ENCODE measurements around the gene GABRP.

Gene GABRP

DNA sequence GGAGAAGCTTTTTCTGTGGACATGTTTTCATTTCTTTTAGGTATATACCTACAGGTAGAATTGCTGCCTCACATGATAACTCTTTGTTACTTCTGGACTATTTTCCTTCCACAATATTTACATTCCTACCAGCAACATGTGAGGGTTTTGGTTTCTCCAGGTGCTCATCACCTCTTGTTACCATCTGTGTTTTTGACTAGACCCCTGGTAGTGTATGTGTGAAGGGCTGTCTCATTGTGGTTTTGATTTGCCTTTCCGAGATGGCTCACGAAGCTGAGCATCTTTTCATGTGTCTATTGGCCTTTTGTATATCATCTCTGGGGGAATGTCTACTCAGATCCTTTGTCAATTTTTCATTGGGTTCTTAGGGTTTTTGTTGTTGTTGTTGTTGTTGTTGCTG, 61.1 kb downstream of the GABRP start:
- H3K27me3 ChIP-seq (ENCODE audit: control insufficient read depth in 1 of 2, insufficient read depth in 2 of 2, low read length in 2 of 2) = no peaks in the 10 kb centered on the region
- no peaks in the 10 kb centered on the region for H3K4me1 ChIP-seq (ENCODE audit: insufficient read depth, low read length)
- H3K4me3 ChIP-seq (ENCODE audit: low read depth in 1 of 2, low read length in 2 of 2) = no peak overlapping the region
- H3K27ac ChIP-seq (ENCODE audit: low read depth, low read length) = no peak overlapping the region
- H3K36me3 ChIP-seq (ENCODE audit: insufficient read depth, low read length) = no peaks in the 10 kb centered on the region
- H3K9me3 ChIP-seq (ENCODE audit: low read length) = no peaks in the 10 kb centered on the region
- no peak overlapping the region for H3K9ac ChIP-seq (ENCODE audit: low read length)

DNA sequence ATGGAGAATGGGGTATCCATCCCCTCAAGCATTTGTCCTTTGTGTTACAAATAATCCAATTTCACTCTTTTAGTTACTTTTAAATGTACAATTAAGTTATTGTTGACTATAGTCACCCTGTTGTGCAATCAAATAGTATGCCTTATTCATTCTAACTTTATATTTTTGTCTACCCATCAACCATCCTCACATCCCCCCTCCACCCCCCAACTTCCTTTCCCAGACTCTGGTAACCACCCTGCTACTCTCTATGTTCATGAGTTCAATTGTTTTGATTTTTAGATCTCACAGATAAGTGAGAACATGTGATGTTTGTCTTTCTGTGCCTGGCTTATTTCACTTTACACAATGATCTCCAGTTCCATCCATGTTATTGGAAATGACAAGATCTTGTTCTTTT, 62.9 kb downstream of the GABRP start:
- H3K9ac ChIP-seq (ENCODE audit: low read length) = no peak overlapping the region
- no peak overlapping the region for H3K4me3 ChIP-seq (ENCODE audit: low read depth in 1 of 2, low read length in 2 of 2)
- H3K9me3 ChIP-seq (ENCODE audit: low read length) = no peaks in the 10 kb centered on the region
- H3K27me3 ChIP-seq (ENCODE audit: control insufficient read depth in 1 of 2, insufficient read depth in 2 of 2, low read length in 2 of 2) = no peaks in the 10 kb centered on the region
- no peak overlapping the region for H3K27ac ChIP-seq (ENCODE audit: low read depth, low read length)
- H3K4me1 ChIP-seq (ENCODE audit: insufficient read depth, low read length) = no peaks in the 10 kb centered on the region
- no peaks in the 10 kb centered on the region for H3K36me3 ChIP-seq (ENCODE audit: insufficient read depth, low read length)

DNA sequence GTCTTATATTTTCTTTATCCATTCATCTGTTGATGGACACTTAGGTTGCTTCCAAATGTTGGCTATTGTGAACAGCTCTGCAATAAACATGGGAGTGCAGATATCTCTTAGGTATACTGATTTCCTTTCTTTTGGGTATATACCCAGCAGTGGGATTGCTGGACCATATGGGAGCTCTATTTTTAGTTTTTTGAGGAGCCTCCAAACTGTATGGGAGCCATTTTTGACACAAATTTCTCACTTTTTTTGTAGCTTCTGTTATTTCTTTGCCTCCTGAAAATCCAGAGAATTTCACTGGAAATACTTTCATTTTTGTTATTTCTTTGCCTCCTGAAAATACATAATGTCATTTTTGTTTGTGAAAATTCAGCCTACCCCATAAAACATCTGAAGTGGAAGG, 63.3 kb downstream of the GABRP start:
- H3K36me3 ChIP-seq (ENCODE audit: insufficient read depth, low read length) = no peaks in the 10 kb centered on the region

DNA sequence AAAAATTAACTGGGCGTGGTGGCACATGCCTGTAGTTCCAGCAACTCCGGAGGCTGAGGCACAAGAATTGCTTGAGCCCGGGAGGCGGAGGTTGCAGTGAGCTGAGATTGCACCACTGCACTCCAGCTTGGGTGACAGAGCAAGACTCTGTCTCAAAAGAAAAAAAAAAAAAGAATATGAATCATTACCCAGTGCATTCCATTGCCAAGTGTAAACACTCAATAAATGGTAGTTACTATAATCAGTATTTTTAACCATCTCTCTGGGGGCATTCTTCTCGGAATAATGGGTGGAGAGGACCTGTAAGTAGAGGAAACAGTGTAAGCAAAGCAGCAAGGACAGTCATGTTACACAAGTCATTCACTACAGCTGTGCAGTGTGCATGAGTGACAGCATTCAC, 64.5 kb downstream of the GABRP start:
- Histone ChIP-seq H3K4me3 (ENCODE audit: low read depth in 1 of 2, low read length in 2 of 2) (no peak overlapping the region), H3K27me3 (ENCODE audit: control insufficient read depth in 1 of 2, insufficient read depth in 2 of 2, low read length in 2 of 2) (no peaks in the 10 kb centered on the region), H3K36me3 (ENCODE audit: insufficient read depth, low read length) (no peaks in the 10 kb centered on the region), H3K4me1 (ENCODE audit: insufficient read depth, low read length) (no peaks in the 10 kb centered on the region), H3K9ac (ENCODE audit: low read length) (no peak overlapping the region), H3K9me3 (ENCODE audit: low read length) (no peaks in the 10 kb centered on the region), H3K27ac (ENCODE audit: low read depth, low read length) (no peak overlapping the region)

More for the DNA sequence above, 63.3 kb downstream of the GABRP start:
- Histone ChIP-seq H3K9ac (ENCODE audit: low read length) (no peak overlapping the region), H3K27me3 (ENCODE audit: control insufficient read depth in 1 of 2, insufficient read depth in 2 of 2, low read length in 2 of 2) (no peaks in the 10 kb centered on the region), H3K4me1 (ENCODE audit: insufficient read depth, low read length) (no peaks in the 10 kb centered on the region), H3K4me3 (ENCODE audit: low read depth in 1 of 2, low read length in 2 of 2) (no peak overlapping the region), H3K9me3 (ENCODE audit: low read length) (no peaks in the 10 kb centered on the region), H3K27ac (ENCODE audit: low read depth, low read length) (no peak overlapping the region)

DNA sequence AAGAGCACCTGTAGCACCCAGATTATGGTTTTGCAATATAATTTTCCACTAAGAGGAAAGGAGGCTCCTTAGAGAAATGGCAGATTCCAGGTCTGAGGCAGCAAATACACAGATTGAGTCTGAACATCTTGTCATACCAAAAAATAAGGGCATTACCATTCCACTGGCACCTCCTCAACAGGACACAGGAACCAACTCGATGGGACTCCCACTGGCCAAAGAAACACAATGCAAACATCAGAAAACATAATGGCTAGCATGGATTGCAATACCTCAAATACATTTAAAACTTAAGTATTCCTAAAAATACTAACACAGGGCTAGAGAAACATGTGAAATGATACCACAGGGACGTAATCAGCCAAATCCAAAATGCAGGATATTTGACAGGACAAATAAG, 65.8 kb downstream of the GABRP start:
- Histone ChIP-seq H3K36me3 (ENCODE audit: insufficient read depth, low read length) (no peaks in the 10 kb centered on the region), H3K9ac (ENCODE audit: low read length) (no peak overlapping the region), H3K27me3 (ENCODE audit: control insufficient read depth in 1 of 2, insufficient read depth in 2 of 2, low read length in 2 of 2) (no peaks in the 10 kb centered on the region), H3K4me3 (ENCODE audit: low read depth in 1 of 2, low read length in 2 of 2) (no peak overlapping the region), H3K27ac (ENCODE audit: low read depth, low read length) (no peak overlapping the region), H3K9me3 (ENCODE audit: low read length) (no peaks in the 10 kb centered on the region), H3K4me1 (ENCODE audit: insufficient read depth, low read length) (no peaks in the 10 kb centered on the region)

DNA sequence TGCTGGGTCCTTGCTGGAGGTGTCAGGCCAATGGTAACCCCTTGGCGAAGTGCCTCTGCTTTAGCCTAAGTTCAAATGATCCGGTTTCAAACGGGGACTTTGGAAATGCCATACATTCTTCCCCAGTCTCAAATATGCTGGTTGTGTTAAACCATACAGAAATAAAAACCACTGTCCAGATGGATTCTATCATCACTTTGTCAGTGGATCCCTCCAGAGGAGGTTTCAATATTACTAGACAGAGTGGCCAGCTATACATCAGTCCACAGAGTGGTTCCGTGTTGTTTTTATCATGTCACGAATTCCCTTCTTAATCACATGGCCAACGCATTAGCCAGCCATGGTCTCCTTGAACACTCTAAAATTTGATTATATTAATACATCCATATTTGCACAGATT, 71.0 kb downstream of the GABRP start:
- peaks cover under 1% of the 10 kb centered on the region for H3K9me3 ChIP-seq (ENCODE audit: low read length)
- no peak overlapping the region for H3K27ac ChIP-seq (ENCODE audit: low read depth, low read length)
- no peak overlapping the region for H3K9ac ChIP-seq (ENCODE audit: low read length)
- no peaks in the 10 kb centered on the region for H3K36me3 ChIP-seq (ENCODE audit: insufficient read depth, low read length)
- no peak overlapping the region for H3K4me3 ChIP-seq (ENCODE audit: low read depth in 1 of 2, low read length in 2 of 2)
- no peaks in the 10 kb centered on the region for H3K27me3 ChIP-seq (ENCODE audit: control insufficient read depth in 1 of 2, insufficient read depth in 2 of 2, low read length in 2 of 2)
- H3K4me1 ChIP-seq (ENCODE audit: insufficient read depth, low read length) = no peaks in the 10 kb centered on the region

DNA sequence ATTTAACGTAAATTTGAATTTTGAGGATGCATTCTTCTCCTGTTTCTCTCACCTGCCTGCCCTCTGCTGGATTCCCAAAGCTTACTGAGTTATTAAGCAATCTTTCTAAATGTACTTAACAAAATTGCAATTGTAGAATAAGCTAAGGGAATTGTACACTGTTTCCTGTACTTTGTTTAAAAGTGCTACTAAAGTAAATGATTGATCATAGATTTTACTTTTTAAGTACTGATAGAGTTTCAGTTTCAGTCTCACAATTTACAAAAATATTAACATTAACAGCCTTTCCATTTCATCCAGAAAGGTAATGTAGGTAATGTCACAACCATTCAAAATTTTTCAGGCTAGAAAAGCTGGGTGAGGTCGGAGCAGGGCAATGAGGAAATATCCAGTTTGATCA, 73.5 kb downstream of the GABRP start:
- Histone ChIP-seq H3K4me1 (ENCODE audit: insufficient read depth, low read length) (no peaks in the 10 kb centered on the region), H3K9me3 (ENCODE audit: low read length) (peaks cover 4% of the 10 kb centered on the region), H3K9ac (ENCODE audit: low read length) (no peak overlapping the region), H3K27ac (ENCODE audit: low read depth, low read length) (no peak overlapping the region), H3K27me3 (ENCODE audit: control insufficient read depth in 1 of 2, insufficient read depth in 2 of 2, low read length in 2 of 2) (no peaks in the 10 kb centered on the region), H3K4me3 (ENCODE audit: low read depth in 1 of 2, low read length in 2 of 2) (no peak overlapping the region), H3K36me3 (ENCODE audit: insufficient read depth, low read length) (no peaks in the 10 kb centered on the region)

DNA sequence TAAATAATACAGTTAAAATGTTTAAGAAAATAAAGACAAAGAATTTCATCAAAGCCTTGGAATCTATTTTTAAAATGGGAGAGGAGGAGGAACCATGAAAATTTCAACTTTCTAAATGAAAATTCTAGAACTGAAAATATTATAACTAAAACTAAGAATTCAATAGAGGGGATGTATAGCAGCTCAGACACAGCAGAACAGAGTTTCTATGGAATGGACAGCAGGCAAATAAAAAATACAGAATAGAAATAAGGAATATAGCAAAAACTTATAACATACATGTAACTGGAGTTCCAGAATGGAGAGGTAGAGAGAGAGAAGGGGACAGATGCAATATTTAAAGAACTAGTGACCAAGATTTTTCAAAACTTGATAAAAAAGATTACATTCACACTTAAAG, 76.9 kb downstream of the GABRP start:
- Histone ChIP-seq H3K27ac (ENCODE audit: low read depth, low read length) (no peak overlapping the region), H3K4me1 (ENCODE audit: insufficient read depth, low read length) (peaks cover 7% of the 10 kb centered on the region), H3K9ac (ENCODE audit: low read length) (no peak overlapping the region), H3K27me3 (ENCODE audit: control insufficient read depth in 1 of 2, insufficient read depth in 2 of 2, low read length in 2 of 2) (no peaks in the 10 kb centered on the region), H3K9me3 (ENCODE audit: low read length) (peaks cover 4% of the 10 kb centered on the region), H3K36me3 (ENCODE audit: insufficient read depth, low read length) (no peaks in the 10 kb centered on the region), H3K4me3 (ENCODE audit: low read depth in 1 of 2, low read length in 2 of 2) (no peak overlapping the region)

DNA sequence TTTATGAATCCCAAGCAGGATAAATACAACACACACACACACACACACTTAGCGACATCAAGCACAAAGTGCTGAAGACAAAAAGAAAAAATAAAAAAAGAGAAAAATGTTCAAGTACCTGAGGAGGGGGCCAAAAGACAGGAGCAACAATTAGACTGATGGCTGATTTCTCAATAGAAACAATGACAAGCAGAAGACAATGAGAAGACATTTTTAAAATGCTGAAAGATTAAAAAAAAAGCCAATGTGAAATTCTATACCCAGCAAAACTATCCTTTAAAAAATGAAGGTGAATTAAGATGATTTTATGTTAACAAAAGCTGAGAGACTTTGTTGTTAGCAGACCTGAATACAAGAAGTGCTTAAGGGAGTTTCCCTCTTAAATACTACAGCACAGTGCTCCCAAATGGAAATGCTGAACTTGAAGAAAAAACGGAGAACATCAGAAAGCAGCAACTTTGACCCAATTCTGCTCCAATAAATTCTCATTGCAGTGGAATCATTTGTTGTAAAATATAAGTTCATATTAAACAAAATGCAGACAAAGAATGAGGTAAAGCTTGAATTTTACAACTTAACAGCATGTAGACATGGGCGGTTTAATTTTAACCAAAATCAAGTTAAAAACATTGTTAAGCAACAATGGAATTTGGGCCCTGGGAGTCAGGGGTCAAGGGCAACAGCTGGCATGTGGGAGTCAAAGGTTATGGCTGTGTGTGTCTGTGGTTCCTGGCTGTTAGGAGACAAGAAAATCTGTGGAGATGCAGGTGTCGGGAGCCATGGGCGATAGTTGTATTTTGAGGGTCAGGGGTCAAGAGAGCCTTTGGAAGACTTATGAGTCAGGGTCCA, 77.5 kb downstream of the GABRP start:
- H3K4me1 ChIP-seq (ENCODE audit: insufficient read depth, low read length) = peaks cover 7% of the 10 kb centered on the region
- H3K4me3 ChIP-seq (ENCODE audit: low read depth in 1 of 2, low read length in 2 of 2) = no peak overlapping the region
- no peak overlapping the region for H3K9ac ChIP-seq (ENCODE audit: low read length)
- no peaks in the 10 kb centered on the region for H3K36me3 ChIP-seq (ENCODE audit: insufficient read depth, low read length)
- H3K27me3 ChIP-seq (ENCODE audit: control insufficient read depth in 1 of 2, insufficient read depth in 2 of 2, low read length in 2 of 2) = no peaks in the 10 kb centered on the region
- no peak overlapping the region for H3K27ac ChIP-seq (ENCODE audit: low read depth, low read length)
- peaks cover 4% of the 10 kb centered on the region for H3K9me3 ChIP-seq (ENCODE audit: low read length)

DNA sequence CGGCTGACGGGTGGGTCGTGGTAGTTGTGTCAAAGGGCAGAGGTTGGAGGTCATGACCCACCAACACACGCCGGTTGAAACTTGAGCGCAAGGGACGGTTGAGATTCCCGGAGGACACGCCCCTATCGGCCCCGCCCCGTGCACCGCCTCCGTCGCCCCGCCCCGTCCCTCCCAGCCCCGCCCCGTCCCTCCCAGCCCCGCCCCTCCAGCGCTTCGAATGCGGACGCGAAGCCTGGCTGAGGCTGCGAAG, 78.1 kb downstream of the GABRP start:
- no peak overlapping the region for H3K4me3 ChIP-seq (ENCODE audit: low read depth in 1 of 2, low read length in 2 of 2)
- no peak overlapping the region for H3K9ac ChIP-seq (ENCODE audit: low read length)
- H3K27ac ChIP-seq (ENCODE audit: low read depth, low read length) = no peak overlapping the region
- peaks cover 4% of the 10 kb centered on the region for H3K9me3 ChIP-seq (ENCODE audit: low read length)
- H3K36me3 ChIP-seq (ENCODE audit: insufficient read depth, low read length) = no peaks in the 10 kb centered on the region
- no peaks in the 10 kb centered on the region for H3K27me3 ChIP-seq (ENCODE audit: control insufficient read depth in 1 of 2, insufficient read depth in 2 of 2, low read length in 2 of 2)
- peaks cover 7% of the 10 kb centered on the region for H3K4me1 ChIP-seq (ENCODE audit: insufficient read depth, low read length)

DNA sequence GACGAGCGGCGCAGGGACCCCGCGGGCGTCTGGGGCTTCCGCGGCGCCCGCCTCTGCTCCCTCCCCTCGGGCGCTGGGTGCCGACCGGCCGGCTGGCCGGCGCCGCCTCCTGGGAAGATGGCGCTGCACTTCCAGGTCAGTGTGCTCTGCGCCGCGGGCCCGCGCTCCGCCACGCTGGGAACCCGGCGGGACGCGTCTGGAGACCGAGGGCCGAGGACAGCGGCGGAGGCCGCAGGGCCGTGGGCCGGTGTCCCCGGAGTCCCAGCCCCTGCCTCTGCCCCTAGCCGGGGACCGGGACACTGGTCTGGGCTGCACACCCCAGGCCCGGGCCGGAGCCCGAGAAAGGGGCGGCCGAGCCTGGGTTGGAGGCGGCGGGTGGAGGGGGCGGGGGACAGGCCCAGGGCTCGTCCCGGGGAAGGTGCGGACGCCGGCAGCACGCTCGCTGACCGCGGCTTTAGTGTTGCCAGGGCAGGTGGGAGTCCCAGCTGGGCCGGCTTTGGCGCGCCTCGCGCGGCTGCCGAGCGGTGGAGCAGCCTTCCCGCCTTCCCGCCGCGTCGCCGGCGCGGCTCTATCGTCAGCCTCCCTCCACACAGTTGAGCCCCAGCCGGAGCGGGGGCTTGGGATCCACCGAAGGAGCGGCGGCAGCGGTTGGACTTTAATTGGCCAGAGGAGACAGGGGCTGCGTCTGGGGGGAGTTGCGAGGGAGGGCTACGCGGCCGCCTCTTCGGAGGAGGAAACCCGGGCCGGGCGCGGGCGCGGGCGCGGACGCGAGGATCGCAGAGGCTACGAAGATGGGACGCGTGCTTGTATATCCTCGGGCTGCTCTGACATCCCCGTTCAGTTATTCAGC, 78.6 kb downstream of the GABRP start, which contains the start of gene RANBP17:
Gene RANBP17, plus strand, starts transcription at position 102 of the 850 bp plus-strand sequence.
- Histone ChIP-seq H3K9me3 (ENCODE audit: low read length) (peaks cover 4% of the 10 kb centered on the region), H3K4me3 (ENCODE audit: low read depth in 1 of 2, low read length in 2 of 2) (peak within 1 kb of the TSS; percentile 47 to 65), H3K36me3 (ENCODE audit: insufficient read depth, low read length) (no peaks in the 10 kb centered on the region), H3K27ac (ENCODE audit: low read depth, low read length) (no peak within 1 kb of the TSS), H3K27me3 (ENCODE audit: control insufficient read depth in 1 of 2, insufficient read depth in 2 of 2, low read length in 2 of 2) (no peaks in the 10 kb centered on the region), H3K4me1 (ENCODE audit: insufficient read depth, low read length) (peaks cover 7% of the 10 kb centered on the region), H3K9ac (ENCODE audit: low read length) (no peak within 1 kb of the TSS)
